Spinal cord (tissue), 10 donors: ENCODE results near the gene CD48. TPM values are rescaled to one million over a fixed set of nuclear protein-coding genes. Genes with fewer than 3 reads are reported as not detected.
"Not testable (repeated sequence)": the region's sequence is repeated elsewhere in the genome, so short reads cannot be mapped to it uniquely, and the experiment has no call there.

Experiments
- DNase-seq, 6 donors: peaks; one replicate each; pipeline versions ENCODE4 v3.0.0 to v3.0.0-alpha.2; 2013 to 2015; ENCODE audit warnings: low spot score in 6 of 6, low read depth in 4 of 6
- H3K27ac ChIP-seq: one replicate; pipeline ENCODE4 v1.5.1; 2013; ENCODE audit warnings: low read depth, low read length, control low read depth
- H3K27me3 ChIP-seq: one replicate; pipeline ENCODE4 v1.6.1; 2013; ENCODE audit warnings: low read length; ENCODE audit not compliant: control insufficient read depth, insufficient read depth
- H3K36me3 ChIP-seq: one replicate; pipeline ENCODE4 v1.6.1; 2013; ENCODE audit warnings: low read length; ENCODE audit not compliant: control insufficient read depth, insufficient read depth
- H3K4me1 ChIP-seq: one replicate; pipeline ENCODE4 v1.6.1; 2013; ENCODE audit warnings: low read length; ENCODE audit not compliant: control insufficient read depth, insufficient read depth
- H3K4me3 ChIP-seq: one replicate; pipeline ENCODE4 v1.5.1; 2013; ENCODE audit warnings: low read depth, low read length, control low read depth
- H3K9me3 ChIP-seq: one replicate; pipeline ENCODE4 v1.6.1; 2013; ENCODE audit warnings: low read length; ENCODE audit not compliant: control insufficient read depth, insufficient read depth
- WGBS: methylation state at CpG from one replicate; pipeline ENCODE4 v1.1.5; 2013; ENCODE audit warnings: missing lambda C conversion rate; ENCODE audit not compliant: insufficient coverage; 5-methylcytosine and 5-hydroxymethylcytosine counted together
- polyA plus RNA-seq, 2 donors: library from polyadenylated mRNA; unstranded; fragments of 120-200 nt; gene quantifications; one replicate each; pipeline ENCODE4 v1.2.1, GENCODE V29; 2013; ENCODE audit not compliant: insufficient read length in 2 of 2
- total RNA-seq, 2 donors: library from RNA; depleted of rRNA in 1 of 2; stranded (reverse); fragments of 120-200 nt in 1 of 2; fragments of >200 nt in 1 of 2; gene quantifications; one replicate each; pipeline versions ENCODE4 v1.2.3 to v1.2.4, GENCODE V29; 2013 to 2014
- donor health status: healthy.

The CD48 gene
- total and polyA plus RNA-seq, 4 donors: 0.62 to 9.4 (median 1.1) TPM; not detected in 1

- no peaks in the 10 kb centered on the region for H3K27me3 ChIP-seq
- H3K36me3 ChIP-seq: no peaks in the 10 kb centered on the region
- H3K4me1 ChIP-seq: no peaks in the 10 kb centered on the region
- no peak overlapping the region for H3K4me3 ChIP-seq
- no peaks in the 10 kb centered on the region for H3K9me3 ChIP-seq
- no peak overlapping the region for H3K27ac ChIP-seq
- no peak for DNase-seq
- no CpG with 5 or more reads among the region's 4 CpGs for WGBS
Observed at GRCh38 chr1:160718210-160718609, 6.6 kb upstream of the CD48 start.

- no peak for DNase-seq
- H3K36me3 ChIP-seq: no peaks in the 10 kb centered on the region
- H3K4me1 ChIP-seq: no peaks in the 10 kb centered on the region
- no peak overlapping the region for H3K4me3 ChIP-seq
- H3K9me3 ChIP-seq: no peaks in the 10 kb centered on the region
- H3K27ac ChIP-seq: no peak overlapping the region
- H3K27me3 ChIP-seq: no peaks in the 10 kb centered on the region
- WGBS: 100% methylated on average over 2 of the region's 5 CpGs
Observed at GRCh38 chr1:160717306-160717705, 5.7 kb upstream of the CD48 start.

DNA sequence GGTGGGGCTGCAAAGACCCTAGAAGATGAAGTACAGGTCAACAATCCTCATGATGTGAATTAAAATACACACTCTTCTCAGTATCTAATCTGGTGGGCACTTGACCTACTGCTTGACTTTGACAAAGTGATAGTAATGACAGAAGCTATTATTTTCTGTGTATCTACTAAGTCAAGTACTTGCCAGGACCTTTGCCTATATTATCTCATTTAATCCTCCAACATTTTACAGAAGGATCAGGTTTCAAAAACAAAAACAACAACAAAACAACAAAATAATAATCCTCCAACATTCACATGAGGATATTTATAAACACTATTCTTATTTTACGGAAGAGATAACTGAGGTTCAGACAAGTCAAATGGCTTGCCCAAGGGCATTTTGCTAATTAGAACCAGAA, 4.4 kb upstream of the CD48 start:
- no peak overlapping the region for H3K4me3 ChIP-seq
- H3K9me3 ChIP-seq: no peaks in the 10 kb centered on the region
- H3K36me3 ChIP-seq: no peaks in the 10 kb centered on the region
- no peaks in the 10 kb centered on the region for H3K27me3 ChIP-seq
- no peak overlapping the region for H3K27ac ChIP-seq
- no peaks in the 10 kb centered on the region for H3K4me1 ChIP-seq
- WGBS: 100% methylated on average over 1 of the region's 1 CpG
- DNase-seq: no peak

GRCh38 chr1:160714034-160714648, 2.5 kb upstream of the CD48 start:
- not testable (repeated sequence) for H3K9me3 ChIP-seq, H3K27me3 ChIP-seq, H3K36me3 ChIP-seq, H3K4me3 ChIP-seq, H3K4me1 ChIP-seq, H3K27ac ChIP-seq, DNase-seq
- 78% methylated on average over 3 of the region's 5 CpGs for WGBS

- H3K4me3 ChIP-seq: no peak overlapping the region
- H3K4me1 ChIP-seq: no peaks in the 10 kb centered on the region
- no peaks in the 10 kb centered on the region for H3K9me3 ChIP-seq
- WGBS: no CpG with 5 or more reads among the region's 1 CpG
- H3K36me3 ChIP-seq: no peaks in the 10 kb centered on the region
- no peaks in the 10 kb centered on the region for H3K27me3 ChIP-seq
- DNase-seq: no peak
- H3K27ac ChIP-seq: no peak overlapping the region
Observed at GRCh38 chr1:160713161-160713560, 1.5 kb upstream of the CD48 start.

DNA sequence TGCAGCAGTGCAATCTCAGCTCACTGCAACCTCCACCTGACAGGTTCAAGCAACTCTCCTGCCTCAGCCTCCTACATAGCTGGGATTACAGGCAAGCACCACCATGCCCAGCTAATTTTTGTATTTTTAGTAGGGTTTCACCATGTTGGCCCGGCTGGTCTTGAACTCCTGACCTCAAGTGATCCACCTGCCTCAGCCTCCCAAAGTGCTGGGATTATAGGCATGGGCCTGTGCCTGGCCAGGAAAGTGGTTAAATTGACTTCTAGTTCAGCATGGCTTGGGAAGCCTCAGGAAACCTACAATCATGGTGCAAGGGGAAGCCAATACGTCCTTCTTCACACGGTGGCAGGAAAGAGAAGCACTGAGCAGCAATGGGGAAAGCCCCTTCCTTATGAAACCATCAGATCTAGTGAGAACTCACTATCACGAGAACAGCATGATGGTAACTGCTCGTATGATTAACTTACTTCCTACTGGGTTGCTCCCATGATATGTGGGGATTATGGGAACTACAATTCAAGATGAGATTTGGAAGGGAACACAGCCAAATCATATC, 981 bp upstream of the CD48 start:
- H3K4me1 ChIP-seq, H3K4me3 ChIP-seq, H3K27ac ChIP-seq, H3K27me3 ChIP-seq, DNase-seq, H3K36me3 ChIP-seq, H3K9me3 ChIP-seq: not testable (repeated sequence)
- WGBS: 86% methylated on average over 3 of the region's 5 CpGs

DNA sequence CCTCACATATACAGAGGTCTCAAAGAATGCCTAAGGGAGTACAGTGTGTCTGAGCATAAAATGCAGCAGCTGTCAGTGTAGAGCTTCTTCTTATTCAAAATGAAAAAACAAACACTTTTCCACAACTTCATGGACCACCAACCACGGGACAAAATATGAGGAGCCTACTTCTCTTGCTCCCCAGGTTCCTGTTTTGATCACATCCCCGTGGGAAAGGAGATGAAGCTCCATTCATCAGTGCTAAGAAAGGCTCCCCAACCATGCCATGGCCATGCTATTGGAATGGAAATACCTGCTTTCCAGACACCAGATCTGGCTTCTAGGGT, 383 bp downstream of the CD48 start:
- Histone ChIP-seq H3K4me3 (no peak overlapping the region), H3K4me1 (no peaks in the 10 kb centered on the region), H3K27me3 (no peaks in the 10 kb centered on the region), H3K9me3 (no peaks in the 10 kb centered on the region), H3K27ac (no peak overlapping the region), H3K36me3 (no peaks in the 10 kb centered on the region)
- 86% methylated on average over 2 of the region's 2 CpGs for WGBS
- no peak for DNase-seq

DNA sequence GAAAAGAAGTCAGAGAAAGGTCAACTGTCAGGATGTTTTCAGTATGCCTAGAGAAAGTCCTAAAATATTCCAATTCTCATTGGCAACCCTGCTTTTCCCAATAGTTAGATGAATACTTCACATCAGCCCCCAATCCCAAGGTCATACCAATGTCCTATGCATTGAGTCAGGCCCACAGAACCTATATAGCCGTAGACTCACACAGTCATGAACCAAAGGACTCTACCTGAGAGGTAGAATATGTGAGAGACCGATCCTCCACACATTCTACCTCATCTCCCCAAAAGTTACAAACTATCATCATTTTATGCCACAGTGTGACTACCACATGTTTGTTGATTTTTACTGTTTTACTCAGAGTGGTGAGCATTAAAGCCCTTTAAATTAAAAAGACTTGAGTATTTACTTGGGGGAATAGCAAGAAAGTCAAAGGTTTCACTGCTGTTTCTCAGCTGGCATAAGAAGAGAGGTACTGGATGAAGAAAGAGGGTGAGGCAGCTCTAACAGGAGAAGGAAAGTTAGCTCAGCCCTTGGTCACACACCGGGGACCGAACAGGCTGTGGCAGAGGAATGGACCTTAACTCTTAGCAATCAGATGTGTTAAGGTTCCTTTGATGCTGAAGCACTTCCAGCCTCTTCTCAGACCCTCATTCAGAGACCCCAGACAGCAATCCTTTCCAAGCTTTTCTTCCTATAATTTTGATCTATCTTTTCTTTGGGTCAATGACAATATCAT, 937 bp downstream of the CD48 start:
- H3K27me3 ChIP-seq: no peaks in the 10 kb centered on the region
- 90% methylated on average over 2 of the region's 4 CpGs for WGBS

DNA sequence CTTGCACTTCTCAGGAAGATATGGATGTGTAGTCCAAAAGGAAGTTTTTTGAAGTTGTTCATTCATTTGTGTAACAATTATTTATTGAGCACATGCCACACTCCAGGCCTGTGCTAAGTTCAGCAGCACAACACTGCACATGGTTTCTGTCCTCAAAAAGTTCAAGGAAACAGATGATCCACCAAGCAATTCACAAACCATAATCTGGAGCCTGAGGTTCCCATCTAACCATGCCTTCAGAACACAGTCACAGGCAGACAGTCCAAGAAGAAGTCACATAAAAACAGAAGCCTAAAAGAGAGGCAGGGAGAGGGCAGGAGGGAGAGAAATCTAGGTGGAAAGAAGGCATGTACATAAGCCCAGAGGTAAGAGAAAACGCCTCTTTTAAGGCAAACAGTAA, 1.9 kb downstream of the CD48 start:
- DNase-seq: no peak
- H3K9me3 ChIP-seq: no peaks in the 10 kb centered on the region
- H3K4me3 ChIP-seq: no peak overlapping the region
- H3K36me3 ChIP-seq: no peaks in the 10 kb centered on the region
- no peaks in the 10 kb centered on the region for H3K4me1 ChIP-seq
- H3K27me3 ChIP-seq: no peaks in the 10 kb centered on the region
- WGBS: no CpG with 5 or more reads among the region's 1 CpG
- no peak overlapping the region for H3K27ac ChIP-seq

More for the DNA sequence above, 937 bp downstream of the CD48 start:
- no peaks in the 10 kb centered on the region for H3K36me3 ChIP-seq
- H3K9me3 ChIP-seq: no peaks in the 10 kb centered on the region
- no peak overlapping the region for H3K4me3 ChIP-seq
- no peak for DNase-seq
- no peak overlapping the region for H3K27ac ChIP-seq
- no peaks in the 10 kb centered on the region for H3K4me1 ChIP-seq

DNA sequence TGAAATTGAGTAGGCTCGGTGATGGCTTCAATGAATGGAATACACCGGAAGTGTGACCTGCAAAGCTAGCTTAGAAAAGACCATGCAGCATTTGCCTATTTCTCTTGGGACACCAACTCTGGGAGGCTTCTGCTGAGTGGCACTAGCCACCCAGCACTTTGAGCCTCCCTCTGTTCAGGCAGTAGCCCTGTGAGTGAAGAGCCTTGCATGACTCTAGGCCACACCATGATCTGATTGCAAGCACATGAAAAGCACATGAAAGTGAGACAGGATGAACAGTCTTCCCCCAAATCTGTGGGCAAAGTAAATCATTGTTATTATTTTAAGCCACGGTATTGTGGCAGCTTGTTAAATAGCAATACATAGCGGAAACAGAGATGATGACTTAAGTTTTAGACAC, 2.8 kb downstream of the CD48 start:
- Histone ChIP-seq H3K4me1 (no peaks in the 10 kb centered on the region), H3K27ac (no peak overlapping the region), H3K4me3 (no peak overlapping the region), H3K36me3 (no peaks in the 10 kb centered on the region), H3K27me3 (no peaks in the 10 kb centered on the region), H3K9me3 (no peaks in the 10 kb centered on the region)
- DNase-seq: no peak
- 75% methylated on average over 4 of the region's 4 CpGs for WGBS
